Measurements from ENCODE around the gene TMEM175.

Gene TMEM175

DNA sequence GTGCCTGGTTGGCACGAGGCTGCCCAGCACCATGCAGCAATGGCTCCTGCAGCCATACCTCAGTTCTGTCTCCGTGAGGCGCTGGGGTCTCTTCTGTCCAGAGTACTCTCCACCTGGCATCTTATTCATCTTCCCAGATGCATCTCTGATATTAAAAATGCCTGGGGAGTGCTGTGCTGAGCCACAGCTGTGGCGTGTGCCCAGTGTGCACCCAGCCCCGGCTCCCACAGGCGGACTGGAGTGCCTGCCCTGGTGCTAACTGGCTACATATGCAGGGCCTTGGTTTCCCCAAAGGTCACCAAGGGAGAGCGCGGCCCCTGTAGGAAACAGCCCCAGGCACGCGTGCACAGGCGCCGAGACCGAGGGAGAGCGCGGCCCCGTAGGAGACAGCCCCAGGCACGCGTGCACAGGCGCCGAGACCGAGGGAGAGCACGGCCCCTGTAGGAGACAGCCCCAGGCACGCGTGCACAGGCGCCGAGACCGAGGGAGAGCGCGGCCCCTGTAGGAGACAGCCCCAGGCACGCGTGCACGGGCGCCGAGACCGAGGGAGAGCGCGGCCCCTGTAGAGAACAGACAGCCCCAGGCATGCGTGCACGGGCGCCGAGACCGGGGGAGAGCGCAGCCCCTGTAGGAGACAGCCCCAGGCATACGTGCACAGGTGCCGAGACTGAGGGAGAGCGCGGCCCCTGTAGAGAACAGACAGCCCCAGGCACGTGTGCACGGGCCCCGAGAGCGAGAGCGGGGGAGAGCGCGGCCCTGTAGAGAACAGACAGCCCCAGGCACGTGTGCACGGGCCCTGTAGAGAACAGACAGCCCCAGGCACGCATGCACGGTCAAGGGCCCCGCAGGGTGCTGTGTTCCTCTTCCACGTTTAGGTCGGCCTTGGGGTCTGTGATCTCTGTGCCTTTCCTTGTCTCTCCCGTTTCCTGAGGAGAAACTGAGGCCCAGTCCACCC lies 14.5 kb downstream of the TMEM175 start:
- TF ChIP-seq, protein P1, sequence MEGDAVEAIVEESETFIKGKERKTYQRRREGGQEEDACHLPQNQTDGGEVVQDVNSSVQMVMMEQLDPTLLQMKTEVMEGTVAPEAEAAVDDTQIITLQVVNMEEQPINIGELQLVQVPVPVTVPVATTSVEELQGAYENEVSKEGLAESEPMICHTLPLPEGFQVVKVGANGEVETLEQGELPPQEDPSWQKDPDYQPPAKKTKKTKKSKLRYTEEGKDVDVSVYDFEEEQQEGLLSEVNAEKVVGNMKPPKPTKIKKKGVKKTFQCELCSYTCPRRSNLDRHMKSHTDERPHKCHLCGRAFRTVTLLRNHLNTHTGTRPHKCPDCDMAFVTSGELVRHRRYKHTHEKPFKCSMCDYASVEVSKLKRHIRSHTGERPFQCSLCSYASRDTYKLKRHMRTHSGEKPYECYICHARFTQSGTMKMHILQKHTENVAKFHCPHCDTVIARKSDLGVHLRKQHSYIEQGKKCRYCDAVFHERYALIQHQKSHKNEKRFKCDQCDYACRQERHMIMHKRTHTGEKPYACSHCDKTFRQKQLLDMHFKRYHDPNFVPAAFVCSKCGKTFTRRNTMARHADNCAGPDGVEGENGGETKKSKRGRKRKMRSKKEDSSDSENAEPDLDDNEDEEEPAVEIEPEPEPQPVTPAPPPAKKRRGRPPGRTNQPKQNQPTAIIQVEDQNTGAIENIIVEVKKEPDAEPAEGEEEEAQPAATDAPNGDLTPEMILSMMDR (IDR thresholded peaks at IDR 0.05; ENCODE audit: low read depth, low read length, missing control alignments), result no peak
- DNase-seq (ENCODE audit: extremely low read depth, low read depth), result no peak
- no peak overlapping the region for H3K4me3 ChIP-seq (replicated peaks; ENCODE audit: low read depth, low read length)

GRCh38 chr4:947491-947971 lies 15.3 kb downstream of the TMEM175 start:
- DNase-seq (ENCODE audit: extremely low read depth, low read depth), result no peak
- TF ChIP-seq, protein P1 (IDR thresholded peaks at IDR 0.05; ENCODE audit: low read depth, low read length, missing control alignments), result no peak
- H3K4me3 ChIP-seq (replicated peaks; ENCODE audit: low read depth, low read length), result no peak overlapping the region

GRCh38 chr4:948101-948935 lies 16.1 kb downstream of the TMEM175 start:
- TF ChIP-seq, protein P1 (IDR thresholded peaks at IDR 0.05; ENCODE audit: low read depth, low read length, missing control alignments), result no peak

GRCh38 chr4:948936-949300 lies 16.7 kb downstream of the TMEM175 start:
- H3K4me3 ChIP-seq (replicated peaks; ENCODE audit: low read depth, low read length), result no peak overlapping the region
- DNase-seq (ENCODE audit: extremely low read depth, low read depth), result no peak
- TF ChIP-seq, protein P1 (IDR thresholded peaks at IDR 0.05; ENCODE audit: low read depth, low read length, missing control alignments), result no peak

More at GRCh38 chr4:948101-948935, 16.1 kb downstream of the TMEM175 start:
- no peak overlapping the region for H3K4me3 ChIP-seq (replicated peaks; ENCODE audit: low read depth, low read length)
- no peak for DNase-seq (ENCODE audit: extremely low read depth, low read depth)

DNA sequence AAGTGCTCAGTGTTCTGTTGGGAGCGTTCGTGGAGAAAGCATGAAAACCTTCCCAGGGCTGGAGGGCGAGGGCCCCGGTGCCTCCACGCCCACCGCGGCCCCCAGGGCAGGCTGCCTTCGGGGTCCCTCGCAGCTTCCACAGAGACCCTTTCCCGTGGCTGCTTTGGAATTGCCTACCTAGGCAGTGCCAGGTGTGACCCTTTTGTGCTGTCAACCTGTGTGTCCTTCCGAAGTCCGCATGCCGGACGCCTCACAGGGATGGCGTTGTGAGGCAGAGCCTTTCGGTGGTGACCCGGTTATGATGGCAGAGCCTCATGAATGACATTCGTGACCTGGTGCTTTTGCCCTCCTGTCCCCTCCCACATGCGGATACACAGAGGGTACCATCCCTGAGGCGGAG lies 17.4 kb downstream of the TMEM175 start:
- no peak overlapping the region for H3K4me3 ChIP-seq (replicated peaks; ENCODE audit: low read depth, low read length)
- no peak for DNase-seq (ENCODE audit: extremely low read depth, low read depth)
- TF ChIP-seq, protein P1 (IDR thresholded peaks at IDR 0.05; ENCODE audit: low read depth, low read length, missing control alignments), result no peak

DNA sequence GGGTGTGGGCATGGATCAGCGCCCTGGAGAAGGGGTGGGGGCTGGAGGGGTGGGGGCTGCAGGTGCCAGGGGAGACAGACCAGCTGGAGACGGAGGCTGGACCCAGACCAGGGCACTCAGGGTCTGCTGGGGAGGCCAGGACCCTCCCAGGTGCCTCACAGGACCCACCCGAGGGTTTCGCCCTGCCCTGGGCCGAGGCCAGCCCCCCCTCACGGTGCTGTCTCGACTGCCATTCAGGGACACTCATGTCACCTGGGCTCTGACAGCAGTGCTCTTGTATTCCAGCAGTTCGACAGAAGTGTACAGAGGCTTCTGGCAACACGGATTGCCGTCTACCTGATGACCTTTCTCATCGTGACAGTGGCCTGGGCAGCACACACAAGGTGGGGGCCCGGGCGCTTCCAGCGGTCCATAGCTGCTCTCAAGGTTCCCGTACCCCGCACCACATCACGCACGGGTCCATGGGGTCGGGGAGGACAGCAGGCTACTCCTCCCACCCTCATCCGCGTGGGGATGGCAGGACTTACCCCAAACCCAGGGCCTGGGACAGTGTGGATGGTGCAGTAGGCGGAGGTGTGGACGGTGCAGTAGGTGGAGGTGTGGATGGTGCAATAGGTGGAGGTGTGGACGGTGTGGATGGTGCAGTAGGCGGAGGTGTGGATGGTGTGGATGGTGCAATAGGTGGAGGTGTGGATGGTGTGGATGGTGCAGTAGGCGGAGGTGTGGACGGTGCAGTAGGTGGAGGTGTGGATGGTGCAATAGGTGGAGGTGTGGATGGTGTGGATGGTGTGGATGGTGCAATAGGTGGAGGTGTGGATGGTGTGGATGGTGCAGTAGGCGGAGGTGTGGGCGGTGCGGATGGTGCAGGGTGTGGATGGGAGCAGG lies 18.1 kb downstream of the TMEM175 start:
- no peak for DNase-seq (ENCODE audit: extremely low read depth, low read depth)
- no peak overlapping the region for H3K4me3 ChIP-seq (replicated peaks; ENCODE audit: low read depth, low read length)
- TF ChIP-seq, protein P1 (IDR thresholded peaks at IDR 0.05; ENCODE audit: low read depth, low read length, missing control alignments), result no peak

Data from HFF-Myc (cell line).